Stimulated activated CD4-positive, alpha-beta T cell treated with anti-CD3 and anti-CD28 coated beads, Interleukin-2, amount 100 ng/mL, for 4 hours (primary cell): Measurements from ENCODE around the gene SUN1.
"Not testable (repeated sequence)": the region's sequence is repeated elsewhere in the genome, so short reads cannot be mapped to it uniquely, and the experiment has no call there.

Experiments used
- DNase-seq: peaks from one replicate; pipeline ENCODE4 v3.0.0-alpha.2; 2020; ENCODE audit warnings: low read depth

Gene SUN1

DNA sequence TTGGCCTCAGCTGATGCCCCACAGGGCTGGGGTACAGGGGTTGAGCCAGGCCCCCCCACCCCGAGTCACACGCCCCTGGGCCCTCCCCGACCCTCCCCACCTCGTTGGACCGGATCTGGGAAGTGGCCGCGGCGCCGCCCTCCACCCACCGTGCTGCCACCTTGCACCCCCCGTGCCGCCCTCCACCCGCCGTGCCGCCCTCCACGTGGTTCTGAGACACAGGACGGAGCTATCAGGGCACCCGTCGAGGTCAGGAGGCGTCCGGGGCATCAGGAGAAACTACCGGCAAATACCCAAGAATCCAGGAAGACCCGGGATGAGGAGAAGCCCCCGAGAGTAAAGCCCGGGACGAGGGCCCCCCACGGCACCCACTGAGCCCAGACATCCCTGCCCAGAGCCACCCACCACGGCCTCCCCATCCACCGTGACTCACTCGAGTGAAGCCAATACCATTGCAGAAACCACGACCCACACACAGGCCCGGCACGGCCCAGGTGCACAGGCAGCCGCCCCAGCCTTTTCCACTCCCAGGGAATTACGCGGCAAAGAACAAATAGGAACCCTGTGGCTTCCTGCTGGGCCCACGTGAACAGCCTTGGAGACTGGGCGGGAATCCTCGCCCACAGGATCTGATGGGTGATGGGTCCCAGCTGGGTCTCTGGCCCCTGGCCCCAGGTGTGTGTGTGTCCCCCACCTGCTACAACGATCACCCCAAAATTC, 88.2 kb downstream of the SUN1 start:
- DNase-seq, result no peak

DNA sequence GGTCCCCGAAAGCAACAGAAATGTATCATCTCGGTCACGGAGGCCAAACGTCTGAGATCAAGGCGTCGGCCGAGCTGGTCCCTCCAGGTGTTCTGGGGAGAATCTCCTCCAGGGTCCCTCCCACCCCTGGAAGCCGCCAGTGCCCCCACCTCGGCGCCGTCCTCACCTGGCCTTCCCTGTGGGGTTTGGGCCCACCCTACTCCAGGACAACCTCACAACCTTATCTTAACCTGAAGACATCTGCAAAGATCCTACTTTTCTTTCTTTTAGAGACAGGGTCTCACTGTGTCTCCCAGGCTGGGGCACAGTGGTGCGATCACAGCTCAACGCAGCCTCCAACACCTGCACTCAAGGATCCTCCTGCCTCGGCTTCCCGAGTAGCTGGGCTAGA, 88.8 kb downstream of the SUN1 start:
- DNase-seq, result no peak

DNA sequence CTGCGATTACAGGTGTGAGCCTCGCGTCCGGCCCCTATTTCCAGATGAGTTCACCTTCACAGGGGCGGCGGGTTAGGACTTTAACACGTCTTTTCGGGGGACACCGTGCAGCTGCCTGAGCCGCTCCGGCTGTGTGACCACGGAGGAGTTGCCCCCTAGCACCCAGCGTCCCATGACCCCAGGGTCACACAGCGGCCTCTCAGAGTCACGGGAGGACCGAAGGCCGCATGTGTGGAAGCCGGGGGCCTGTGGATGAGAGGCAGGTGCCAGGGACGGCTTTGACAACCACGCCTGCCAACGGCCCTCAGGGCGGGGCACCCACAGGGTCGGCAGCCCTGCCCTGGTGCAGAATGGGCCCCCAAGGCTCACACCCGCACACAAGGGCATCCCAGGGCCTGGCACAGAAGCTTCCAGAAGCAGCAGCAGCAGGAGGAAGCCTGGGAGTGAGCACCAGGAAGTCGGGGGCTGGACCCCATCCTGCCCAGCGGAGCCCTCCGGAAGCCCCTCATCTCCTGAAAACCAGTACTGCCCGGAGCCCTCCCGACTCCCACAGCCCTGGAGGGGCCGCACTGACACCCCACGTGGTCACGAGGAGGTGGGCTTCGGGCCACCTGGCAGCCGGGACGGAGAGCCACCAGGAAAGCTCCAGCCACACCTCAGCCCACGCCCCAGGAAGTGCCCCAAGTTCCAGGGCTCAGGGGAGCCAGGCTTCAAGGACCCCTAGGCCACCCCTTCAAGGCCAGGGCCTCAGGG, 89.5 kb downstream of the SUN1 start:
- no peak for DNase-seq

DNA sequence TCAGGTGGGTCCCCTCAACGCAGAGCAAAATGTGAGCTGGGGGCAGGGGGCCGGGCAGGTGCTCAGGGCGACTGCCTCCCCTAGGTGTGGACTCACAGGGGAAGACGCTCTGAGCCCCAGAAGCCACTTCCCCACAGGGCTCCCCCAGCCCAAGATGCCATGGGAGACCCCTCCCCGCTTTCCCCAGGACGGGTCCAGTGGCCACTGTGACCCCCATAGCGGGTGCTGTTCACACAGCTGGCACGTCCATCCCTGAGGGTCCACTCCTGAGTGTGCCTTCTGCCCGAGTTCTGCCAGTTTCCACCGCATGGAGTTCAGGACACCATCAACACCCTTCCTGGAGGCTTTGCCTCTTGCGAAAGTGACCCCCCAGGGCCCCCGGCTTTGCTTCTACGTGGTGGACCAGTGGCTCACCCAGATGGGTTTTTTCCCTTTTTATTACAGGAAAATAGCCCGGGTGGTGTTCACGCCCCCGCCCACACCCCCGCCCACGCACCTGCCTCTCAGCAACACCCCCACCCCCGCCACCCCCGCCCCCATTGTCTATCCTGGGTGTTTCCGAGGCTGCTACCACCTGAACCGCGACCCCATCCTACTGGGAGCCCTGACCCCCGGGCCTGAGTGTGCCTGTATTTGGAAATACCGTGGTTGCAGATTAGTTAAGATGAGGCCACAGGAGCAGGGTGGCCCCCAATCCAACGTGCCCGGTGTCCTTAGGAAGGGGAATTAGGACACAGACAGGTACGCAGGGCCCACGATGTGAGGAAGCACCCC, 90.2 kb downstream of the SUN1 start:
- DNase-seq, result peak; percentile 36

DNA sequence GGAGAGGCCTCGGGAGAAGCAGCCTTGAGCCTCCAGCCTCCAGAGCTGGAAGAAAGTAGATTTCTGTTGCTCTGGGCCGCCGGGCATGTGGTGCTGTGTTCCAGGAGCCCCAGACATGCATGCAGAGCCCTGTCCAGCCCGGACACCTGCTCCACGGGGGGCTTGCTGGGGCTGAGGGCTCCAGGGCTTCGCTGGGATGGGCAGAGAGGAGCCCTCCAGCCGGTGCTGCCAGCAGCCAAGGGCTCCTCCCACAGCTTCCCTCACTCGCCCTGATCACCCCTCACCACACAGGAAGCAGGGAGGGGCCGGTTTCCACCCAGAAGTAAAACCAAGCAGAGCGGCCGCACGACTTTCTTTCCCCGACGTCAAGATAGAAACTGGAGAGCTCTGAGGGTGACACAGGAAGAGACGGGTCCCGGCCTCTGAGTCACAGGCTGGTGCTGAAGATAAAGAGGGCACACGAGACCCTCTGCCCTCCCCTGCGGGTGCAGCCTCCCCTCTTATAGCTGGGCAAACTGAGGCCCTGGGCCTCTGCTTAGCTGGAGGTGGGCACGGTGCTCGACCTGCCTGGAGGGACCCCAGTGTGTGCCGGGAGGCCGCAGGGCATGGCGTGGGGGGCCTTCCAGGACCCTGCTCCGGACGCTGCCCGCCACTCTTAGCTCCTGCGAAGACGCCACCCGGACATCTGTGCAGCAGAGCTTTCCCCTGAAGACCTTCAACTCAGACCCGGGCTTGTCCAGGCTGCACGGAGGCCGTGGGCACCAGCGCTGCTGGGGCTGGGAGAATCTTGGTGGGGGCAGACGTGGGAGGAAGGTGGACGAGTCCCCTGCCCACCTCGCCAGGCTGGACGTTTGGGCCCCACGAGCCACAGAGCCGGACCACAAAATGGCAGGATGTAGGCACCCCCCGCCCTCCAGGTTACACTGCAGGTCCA, 91.1 kb downstream of the SUN1 start:
- DNase-seq, result peak; percentile 91

DNA sequence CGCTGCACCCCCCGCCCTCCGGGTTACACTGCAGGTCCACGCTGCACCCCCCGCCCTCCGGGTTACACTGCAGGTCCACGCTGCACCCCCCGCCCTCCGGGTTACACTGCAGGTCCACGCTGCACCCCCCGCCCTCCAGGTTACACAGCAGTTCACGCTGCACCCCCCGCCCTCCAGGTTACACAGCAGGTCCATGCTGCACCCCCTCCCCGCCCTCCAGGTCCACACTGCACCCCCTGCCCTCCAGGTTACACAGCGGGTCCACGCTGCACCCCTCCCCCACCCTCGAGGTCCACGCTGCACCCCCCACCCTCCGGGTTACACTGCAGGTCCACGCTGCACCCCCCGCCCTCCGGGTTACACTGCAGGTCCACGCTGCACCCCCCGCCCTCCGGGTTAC, 91.8 kb downstream of the SUN1 start:
- DNase-seq, result not testable (repeated sequence)
